DMS53 treated with DMSO at 0.1 percent for 48 hours (cell line): ENCODE data around the gene RASGRP3.
"Not testable (repeated sequence)": the region's sequence is repeated elsewhere in the genome, so short reads cannot be mapped to it uniquely, and the experiment has no call there.

Source experiments
- DNase-seq: peaks from one replicate; lab custom pipeline; 2025; ENCODE audit not compliant: unreplicated experiment; lab: John Stamatoyannopoulos, UW

Gene RASGRP3, protein sequence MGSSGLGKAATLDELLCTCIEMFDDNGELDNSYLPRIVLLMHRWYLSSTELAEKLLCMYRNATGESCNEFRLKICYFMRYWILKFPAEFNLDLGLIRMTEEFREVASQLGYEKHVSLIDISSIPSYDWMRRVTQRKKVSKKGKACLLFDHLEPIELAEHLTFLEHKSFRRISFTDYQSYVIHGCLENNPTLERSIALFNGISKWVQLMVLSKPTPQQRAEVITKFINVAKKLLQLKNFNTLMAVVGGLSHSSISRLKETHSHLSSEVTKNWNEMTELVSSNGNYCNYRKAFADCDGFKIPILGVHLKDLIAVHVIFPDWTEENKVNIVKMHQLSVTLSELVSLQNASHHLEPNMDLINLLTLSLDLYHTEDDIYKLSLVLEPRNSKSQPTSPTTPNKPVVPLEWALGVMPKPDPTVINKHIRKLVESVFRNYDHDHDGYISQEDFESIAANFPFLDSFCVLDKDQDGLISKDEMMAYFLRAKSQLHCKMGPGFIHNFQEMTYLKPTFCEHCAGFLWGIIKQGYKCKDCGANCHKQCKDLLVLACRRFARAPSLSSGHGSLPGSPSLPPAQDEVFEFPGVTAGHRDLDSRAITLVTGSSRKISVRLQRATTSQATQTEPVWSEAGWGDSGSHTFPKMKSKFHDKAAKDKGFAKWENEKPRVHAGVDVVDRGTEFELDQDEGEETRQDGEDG

DNA sequence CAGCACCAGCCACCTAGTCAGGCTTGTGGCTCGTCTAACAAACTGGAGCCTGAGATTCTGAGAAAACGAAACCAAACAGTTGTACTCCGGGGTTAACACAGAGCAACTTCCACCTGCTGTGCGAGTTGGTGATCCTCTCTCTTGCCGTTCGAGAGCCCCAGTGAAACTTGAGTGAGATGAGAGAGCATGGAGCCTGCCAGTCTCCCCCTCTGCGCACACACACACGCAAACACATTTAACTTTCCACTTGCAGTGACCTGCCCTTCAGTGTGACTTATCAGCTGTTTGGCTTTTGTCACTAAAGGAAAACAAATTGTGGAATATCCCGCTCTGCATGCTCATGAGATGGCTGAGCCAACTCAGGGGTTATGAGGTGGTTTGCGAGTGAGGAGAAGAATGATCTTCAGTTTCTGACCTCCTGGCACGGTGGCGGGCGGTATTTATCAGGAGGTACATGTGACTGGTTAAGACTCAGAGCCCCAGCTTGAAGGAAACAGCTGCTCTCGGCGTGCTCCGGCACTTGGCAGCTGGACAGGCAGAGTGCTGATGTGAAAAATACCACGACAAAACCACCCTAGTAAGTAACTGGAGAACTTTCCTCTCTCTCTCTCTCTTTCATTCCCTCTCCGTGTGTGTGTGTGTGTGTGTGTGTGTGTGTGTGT is at the start of gene RASGRP3:
TSS of gene RASGRP3 (plus strand) at position 519 of the 662 bp plus-strand sequence. CDS start 38,488 bp downstream, outside the sequence.
- DNase-seq: peak; percentile 66

DNA sequence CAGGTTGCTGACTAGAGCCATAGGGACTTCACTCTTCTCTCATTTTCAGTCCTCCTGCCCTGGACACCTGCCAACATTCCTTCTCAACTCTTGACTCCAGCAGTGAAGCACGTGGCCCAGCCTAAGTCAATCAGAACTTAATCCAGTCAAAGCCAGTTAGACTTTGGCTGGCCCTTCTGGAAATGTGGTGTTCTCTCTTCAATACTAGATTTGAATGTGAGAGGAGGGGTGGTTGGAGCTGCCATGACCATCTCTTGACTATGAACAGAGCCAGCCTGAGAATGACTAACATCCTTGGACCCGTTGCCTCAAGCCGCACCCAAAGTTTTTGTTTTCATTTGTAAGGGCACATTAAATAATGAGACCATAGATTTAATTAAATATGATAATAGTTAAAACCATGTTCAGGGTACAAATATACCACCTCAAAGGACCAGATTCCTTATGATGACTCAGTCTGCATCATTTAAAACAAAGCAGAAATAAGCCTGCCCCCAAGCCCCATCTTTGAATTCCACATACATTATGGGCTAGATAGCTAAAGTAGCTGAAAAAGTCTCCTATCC is 49.7 kb upstream of the RASGRP3 start:
- peak; percentile 50 for DNase-seq

DNA sequence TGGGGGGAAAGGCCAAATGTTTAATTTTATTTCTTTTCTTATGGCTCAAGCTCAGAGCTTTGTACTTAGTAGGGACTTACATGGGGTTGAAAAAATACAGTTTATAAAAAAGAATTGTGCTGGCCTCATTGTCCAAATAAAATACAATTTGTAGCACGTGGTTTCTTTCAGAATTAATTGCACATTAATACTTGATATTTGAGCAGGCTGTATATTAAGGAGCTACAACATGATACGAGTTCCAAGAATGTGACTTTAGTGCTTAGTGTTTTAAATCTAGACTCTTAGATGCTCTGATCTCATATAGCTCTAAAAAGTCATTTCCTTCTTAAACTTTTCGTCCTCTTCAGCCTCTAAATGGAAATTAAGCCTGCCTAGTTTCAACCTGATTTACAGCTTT is 46.4 kb upstream of the RASGRP3 start:
- DNase-seq: no peak

DNA sequence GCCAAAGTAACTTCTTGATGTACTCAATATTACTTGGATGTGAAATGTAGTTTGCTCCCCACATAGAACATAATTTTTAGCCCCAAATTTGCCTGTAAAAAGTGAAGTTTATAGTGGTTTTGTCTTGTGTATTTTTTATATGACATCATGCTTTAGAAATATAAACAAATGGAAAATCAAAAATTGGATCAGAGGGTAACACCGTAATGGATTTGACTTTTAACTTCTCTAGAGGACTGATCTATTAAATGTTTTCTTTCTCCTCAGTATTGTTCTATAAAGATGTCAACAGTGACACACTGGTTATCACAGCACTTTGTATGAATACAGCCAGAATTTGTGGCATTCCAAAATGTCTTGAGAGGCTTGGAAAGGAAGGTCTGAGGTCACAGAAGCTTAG is 45.6 kb upstream of the RASGRP3 start:
- DNase-seq: no peak

DNA sequence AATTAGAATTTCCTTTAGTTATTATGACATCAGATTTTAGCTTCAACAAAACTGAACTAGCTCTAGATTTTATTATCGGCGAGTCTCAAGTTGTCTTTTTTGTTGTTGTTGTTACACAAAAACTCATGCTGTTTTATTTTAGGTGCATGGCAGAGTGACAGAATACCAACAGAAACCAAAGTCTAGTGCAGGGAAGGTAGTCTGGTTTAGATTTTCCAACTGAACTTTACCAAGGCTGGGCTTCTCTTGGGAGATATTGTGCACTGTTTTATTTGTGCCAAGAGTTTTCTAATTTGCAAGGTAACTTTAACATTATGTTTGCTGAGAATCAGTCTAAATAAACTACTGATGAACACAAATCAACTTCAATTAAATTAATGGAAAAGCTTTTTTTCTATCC is 43.6 kb upstream of the RASGRP3 start:
- DNase-seq: no peak

DNA sequence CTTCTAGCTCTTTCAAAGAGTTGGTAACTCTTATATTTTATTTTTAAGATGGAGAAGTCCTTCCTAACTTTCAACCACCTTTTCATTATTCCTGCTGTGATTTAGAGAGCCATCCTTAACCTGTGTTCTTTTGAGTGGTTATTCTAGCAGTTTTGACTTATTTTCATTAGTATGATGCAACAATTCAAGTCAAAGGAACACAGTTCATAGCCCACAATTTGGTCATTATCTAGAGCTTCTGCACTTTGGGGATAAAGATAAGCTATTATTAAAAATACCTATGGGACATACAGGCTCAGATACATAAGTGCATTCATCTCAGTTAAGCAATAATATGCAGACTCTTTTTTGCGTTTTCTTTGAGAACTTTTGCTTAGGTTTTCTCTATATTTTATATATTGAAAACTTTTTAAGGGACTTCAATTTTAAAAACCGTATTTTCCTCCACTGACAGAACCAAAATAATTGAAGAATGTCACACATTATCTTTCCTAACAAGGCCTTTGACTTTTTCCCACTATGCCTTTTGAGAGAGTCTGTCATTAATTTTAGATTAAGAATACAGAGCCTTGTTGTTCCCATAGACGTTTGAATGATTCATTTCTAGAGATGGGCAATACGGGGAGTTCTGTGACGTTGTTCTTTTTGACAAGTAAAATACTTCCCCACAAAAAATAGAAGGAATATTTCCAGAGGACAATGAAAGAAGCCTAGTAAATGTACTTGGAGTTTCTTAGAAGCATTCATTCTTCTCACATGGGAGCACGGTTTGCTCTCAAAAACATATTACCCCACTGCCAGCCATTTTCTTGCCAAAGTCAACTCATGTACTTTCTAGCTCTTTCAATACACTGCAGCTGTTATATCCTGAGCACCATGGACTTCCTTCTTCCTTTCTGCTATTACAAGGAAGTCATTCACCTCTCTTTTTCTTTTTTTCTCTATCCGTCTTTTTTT is 42.9 kb upstream of the RASGRP3 start:
- no peak for DNase-seq

DNA sequence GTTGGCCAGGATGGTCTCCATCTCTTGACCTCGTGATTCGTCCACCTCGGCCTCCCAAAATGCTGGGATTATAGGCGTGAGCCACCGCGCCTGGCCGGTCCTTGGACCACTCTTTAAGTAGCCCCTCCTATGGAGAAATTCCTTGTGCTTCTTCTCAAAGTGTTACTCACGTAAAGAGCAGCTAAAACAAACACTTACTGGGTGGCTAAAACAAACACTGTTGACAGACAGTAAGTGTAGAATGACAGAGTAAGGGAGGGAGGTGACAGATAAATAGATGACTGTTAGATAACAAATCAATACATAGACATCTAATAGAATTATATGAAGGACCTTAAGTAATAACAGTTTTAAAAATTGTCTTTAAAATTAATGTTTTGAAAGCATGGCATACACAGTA is 40.9 kb upstream of the RASGRP3 start:
- peak; percentile 42 for DNase-seq

DNA sequence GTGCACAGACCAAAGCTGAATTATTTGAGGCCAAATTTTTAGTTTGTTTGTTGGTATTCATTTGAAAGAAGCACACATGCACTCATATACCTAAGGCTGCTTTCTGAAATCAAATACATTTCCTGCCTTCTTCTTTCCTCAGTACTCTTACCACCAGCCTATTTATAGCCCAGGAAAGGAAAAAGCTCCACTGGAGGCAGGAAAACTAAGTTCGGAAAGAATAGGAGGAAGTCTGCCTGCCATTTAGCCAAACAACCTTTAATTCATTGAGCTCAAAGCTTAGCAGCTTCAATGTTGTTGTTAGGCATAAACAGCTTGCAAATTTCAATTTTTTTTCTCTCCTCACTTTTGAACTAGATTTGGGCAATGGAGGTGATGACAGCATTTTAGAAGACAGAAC is 40.4 kb upstream of the RASGRP3 start:
- peak; percentile 8 for DNase-seq

DNA sequence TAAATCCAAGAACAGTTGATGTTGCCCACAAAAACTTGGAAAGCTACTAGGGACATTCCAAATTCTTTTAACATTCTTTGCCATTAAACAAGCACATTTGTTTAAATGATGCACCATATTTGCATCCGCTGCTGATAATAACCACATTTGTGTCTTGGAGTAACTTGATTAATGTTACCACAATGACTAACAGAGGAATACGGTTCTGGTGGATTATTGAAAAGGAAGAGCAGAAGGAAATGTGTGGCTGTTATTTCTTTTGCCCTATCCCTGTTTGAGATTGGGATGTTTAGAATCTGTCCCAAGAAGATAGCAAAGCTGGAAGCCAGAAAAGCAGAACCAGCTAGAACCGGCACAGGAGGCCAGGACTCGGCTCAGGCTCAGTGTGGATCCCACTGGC is 39.2 kb upstream of the RASGRP3 start:
- DNase-seq: no peak

DNA sequence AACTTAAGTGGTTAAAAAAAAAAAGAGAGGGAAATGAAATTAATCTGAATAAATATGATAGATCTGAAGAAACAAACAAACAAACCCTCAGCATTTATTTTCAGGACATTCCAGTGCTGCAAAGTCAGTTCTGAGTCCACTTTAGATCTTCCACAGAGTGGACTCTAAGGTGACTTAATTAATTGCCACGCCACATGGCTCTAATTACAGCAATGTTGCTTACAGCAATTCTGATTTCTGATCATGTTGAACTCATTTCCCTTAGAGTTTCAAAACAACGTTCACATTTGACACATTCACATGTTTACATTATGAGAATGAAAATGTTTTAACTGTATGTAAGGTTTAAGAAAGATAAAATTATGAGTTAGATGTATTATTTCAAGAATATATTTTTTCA is 38.6 kb upstream of the RASGRP3 start:
- DNase-seq: no peak

DNA sequence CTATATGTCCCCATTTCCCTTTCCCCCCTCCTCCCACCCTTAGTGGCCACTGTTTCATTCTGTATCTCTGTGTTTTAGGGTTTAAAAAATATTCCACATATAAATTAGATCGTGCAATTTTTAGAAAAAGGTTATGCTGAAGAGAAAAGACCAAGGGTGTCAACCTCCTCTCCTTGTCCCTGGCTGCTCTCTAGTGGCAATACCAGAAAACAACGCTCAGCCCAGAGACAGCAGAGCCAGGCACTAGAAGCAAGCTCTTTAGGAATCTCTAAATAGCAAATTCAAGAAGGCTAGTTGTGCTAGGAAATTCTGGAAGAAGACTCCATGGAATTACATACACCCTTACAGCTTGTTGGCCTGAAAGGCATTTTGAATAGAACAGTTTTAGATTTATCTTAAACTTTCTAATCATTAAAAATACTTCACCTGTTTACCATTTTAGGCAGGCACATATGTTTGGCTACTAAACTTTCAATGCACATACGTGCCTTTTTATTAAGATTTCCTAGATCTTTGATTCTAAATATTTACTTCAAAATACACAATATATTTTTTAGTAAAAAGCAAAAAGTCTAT is 35.1 kb upstream of the RASGRP3 start:
- peak; percentile 41 for DNase-seq

DNA sequence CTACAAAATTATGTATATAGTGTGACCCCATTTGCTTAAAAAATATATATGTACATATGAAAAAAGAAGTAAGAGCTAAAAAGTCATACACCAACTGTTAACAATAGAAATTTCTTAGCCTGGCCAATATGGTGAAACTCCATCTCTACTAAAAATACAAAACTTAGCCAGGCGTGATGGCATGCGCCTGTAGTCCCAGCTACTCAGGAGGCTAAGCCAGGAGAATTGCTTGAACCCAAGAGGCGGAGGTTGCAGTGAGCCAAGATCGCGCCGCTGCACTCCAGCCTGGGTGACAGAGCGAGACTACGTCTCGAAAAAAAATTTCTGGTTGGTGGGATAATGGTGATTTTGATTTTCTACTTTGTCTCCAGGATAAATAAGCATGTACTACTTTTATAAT is 34.4 kb upstream of the RASGRP3 start:
- not testable (repeated sequence) for DNase-seq

DNA sequence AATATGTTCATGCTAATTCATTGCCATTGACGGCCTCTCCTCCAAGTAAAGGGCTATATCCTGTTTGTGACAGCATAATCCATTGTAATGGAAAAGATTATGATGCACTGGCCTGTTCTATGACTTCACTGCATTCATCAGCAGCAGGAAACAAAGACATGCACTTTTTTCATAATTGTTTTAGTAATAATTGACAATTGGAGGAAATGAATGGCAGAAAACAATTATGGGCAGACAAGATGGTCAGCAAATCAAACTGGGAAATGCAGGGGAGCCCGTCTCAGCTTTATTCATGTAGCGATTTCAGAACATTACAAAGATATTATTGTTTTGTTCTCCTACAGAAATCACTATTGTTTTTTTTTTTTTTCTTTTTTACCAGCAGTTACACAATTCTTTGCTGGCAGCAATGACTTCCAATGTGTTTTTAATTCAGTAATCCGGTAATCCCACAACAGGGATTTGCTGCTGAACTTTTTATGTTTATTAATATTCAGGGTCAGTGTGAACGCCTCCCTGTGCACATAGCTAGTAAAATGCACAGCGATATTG is 33.8 kb upstream of the RASGRP3 start:
- no peak for DNase-seq

DNA sequence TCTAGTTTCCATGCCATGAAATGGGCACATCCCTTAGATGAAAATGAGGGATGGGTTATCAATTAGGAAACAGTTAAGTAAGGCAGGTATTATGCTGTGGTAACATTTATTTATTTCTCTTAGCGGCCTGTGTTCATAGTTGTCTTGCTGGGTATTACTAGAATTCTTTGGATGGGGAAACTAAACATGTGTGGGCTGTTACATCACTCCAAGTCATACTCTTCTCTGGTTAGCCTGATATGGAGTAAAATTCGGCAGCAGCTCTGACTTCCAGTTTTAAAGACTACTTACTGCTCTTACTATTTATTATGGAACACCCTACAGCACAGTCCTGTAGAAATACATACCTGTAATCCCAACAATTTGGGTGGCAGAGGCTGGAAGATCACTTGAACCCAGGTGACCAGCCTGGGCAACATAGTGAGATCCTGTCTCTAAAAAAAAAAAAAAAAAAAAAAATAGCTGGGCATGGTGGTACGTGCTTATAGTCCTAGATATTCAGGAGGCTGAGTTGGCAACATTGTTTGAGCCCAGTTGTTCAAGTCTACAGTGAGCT is 33.1 kb upstream of the RASGRP3 start:
- no peak for DNase-seq

DNA sequence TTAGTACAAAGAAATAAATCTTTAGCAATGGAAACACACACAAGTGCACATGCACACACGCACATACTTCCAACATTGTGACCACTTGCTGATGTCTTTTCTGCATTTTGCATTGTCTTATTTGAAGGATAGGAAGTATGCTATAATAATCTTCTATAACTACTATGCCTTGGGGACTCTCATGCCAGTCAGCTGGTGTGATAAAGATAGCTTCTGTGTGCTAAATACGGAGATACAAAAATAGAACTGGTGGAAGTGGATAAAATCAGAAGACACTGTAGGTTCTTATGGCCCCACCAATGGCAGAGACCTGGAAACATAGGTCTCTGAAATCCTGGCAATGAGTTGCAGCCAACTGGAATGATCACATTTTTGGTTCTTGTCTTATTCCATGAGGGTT is 31.5 kb upstream of the RASGRP3 start:
- DNase-seq: no peak

DNA sequence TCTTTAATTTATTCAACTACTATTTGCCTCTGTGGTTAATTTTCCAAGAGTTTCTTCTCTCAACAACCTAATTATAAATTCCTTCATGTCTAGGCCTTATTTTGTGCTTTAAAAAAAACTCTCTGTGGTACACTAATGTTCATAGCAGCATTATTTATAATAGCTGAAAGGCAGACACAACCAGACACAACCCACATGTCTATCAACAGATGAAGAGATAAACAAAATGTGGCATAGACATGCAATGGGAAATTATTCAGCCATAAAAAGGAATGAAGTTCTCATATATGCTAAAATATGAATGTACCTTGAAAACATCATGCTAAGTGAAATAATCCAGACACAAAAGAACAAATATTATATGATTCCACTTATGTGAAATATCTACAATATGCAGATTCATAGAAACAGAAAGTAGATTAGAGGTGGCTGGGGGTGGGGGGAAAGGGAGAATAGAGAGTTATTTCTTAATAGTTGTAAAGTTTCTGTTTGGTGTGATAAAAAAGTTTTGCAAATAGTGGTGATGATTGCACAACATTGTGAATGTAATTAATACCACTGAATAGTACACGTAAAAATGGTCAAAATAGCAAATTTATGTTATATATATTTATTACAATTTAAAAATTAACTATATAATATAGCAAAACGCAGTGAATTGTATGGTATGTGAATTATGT is 28.1 kb upstream of the RASGRP3 start:
- no peak for DNase-seq

DNA sequence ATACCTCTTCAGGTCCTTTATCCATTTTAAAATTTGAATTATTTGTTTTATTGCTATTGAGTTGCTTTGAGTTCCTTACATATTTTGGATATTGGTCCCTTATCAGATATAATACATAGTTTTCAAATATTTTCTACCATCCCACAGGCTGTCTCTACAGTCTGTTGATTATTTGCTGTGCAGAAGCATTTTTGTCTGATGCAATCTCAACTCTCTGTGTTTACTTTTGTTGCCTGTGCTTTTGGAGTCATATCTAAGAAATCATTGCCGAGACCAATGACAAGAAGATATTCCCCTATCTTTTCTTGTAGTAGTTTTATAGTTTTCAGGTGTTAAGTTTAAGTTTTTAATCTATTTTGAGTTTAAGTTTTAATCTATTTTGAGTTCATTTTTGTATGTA is 25.2 kb upstream of the RASGRP3 start:
- no peak for DNase-seq

DNA sequence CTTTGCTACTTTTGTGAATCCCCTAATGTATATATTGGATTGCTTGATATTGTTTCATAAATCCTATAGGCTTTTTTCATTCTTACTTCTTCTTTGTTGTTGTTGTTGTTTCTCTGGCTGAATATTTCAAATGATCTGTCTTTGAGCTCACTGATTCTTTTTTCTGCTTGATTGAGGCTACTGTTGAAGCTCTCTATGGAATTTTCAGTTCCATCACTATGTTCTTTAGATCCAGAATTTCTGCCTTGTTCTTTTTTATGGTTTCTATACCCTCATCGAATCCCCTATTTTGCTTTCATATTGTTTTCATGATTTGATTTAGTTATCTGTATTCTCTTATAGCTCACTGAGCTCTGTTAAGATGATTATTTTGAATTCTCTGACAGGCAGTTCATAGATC is 24.6 kb upstream of the RASGRP3 start:
- no peak for DNase-seq

DNA sequence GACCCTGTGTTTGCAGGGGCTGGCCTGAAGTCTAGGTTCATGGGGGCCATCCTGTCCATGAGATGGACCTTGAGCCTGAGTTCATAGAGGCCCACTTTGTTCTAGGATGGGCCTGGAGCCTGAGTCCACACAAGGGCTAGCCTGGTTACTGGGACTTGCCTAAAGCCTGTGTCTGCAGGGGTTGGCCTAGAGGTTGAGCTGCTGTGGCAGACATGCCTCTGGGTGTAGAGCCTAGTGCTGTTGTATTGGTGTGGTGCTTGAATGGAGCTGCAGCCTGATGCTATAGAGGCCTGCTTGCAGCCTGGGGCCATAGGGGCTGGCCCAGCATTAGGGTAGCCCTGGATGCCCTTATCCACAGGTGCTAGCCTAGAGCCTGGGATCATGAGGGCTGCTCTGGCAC is 23.9 kb upstream of the RASGRP3 start:
- DNase-seq: no peak
